Measurements from ENCODE around the gene COL6A1. TPM values are rescaled to one million over a fixed set of nuclear protein-coding genes. Genes with fewer than 3 reads are reported as not detected.

Gene COL6A1
- total and polyA plus RNA-seq, 2 of the 4 experiments (the other 2 are of a cell fraction): 173 to 1,578 TPM

- POLR2A ChIA-PET (ENCODE audit: unreplicated experiment): no interaction called here
- DNase-seq: peak; percentile 63
Observed at GRCh38 chr21:45935628-45936027, 45.9 kb upstream of the COL6A1 start.

More at GRCh38 chr21:45935628-45936027, 45.9 kb upstream of the COL6A1 start:
- Histone ChIP-seq H3K9ac (ENCODE audit: low read depth, low read length) (no peak overlapping the region), H2BK15ac (ENCODE audit: low read depth, low read length) (no peak overlapping the region), H2AFZ (replicated peaks; ENCODE audit: low read length, poor library complexity) (no peak overlapping the region), H3K4me1 (ENCODE audit: control insufficient read depth, insufficient read depth, low read length) (no peaks in the 10 kb centered on the region), H4K5ac (ENCODE audit: low read depth, low read length) (no peak overlapping the region), H3K14ac (replicated peaks; ENCODE audit: low read depth, low read length) (no peak overlapping the region), H3K27me3 (ENCODE audit: control insufficient read depth, insufficient read depth, low read length) (no peaks in the 10 kb centered on the region; the same call in 1 of the 2 replicates), H2BK5ac (ENCODE audit: low read depth, low read length, poor library complexity, severe bottlenecking) (no peak overlapping the region), H3K4me3 (ENCODE audit: insufficient read depth, low read depth, low read length) (no peak overlapping the region), H4K91ac (ENCODE audit: insufficient read depth, low read depth, low read length) (no peak overlapping the region), H2AK9ac (replicated peaks; ENCODE audit: low read depth, low read length, poor library complexity) (no peak overlapping the region), H2BK20ac (ENCODE audit: low read depth, low read length) (no peak overlapping the region), H2AK5ac (ENCODE audit: low read depth, low read length) (no peak overlapping the region), H3K56ac (ENCODE audit: extremely low read depth, insufficient read depth, low read length) (no peak overlapping the region), H4K20me1 (ENCODE audit: insufficient read depth, low read length) (no peaks in the 10 kb centered on the region), H3K79me1 (ENCODE audit: low read depth in 1 of 2, low read length in 2 of 2) (no peaks in the 10 kb centered on the region), H2BK120ac (ENCODE audit: low read depth, low read length) (no peak overlapping the region), H3K4ac (ENCODE audit: low read depth, low read length) (no peak overlapping the region), H3K4me2 (ENCODE audit: low read depth, low read length) (no peak overlapping the region), H3K36me3 (ENCODE audit: control insufficient read depth, insufficient read depth, low read length) (peaks cover 3% of the 10 kb centered on the region; the same call in 1 of the 2 replicates), H3K18ac (ENCODE audit: low read depth, low read length) (no peak overlapping the region), H3K23ac (ENCODE audit: low read depth, low read length) (no peak overlapping the region), H3K9me1 (ENCODE audit: insufficient read depth, low read length) (no peaks in the 10 kb centered on the region; the same call in 1 of the 2 replicates), H3K27ac (ENCODE audit: insufficient read depth, low read length) (no peak overlapping the region), H3K9me3 (ENCODE audit: control insufficient read depth, insufficient read depth, low read length) (peaks cover 29% of the 10 kb centered on the region), H4K8ac (ENCODE audit: low read depth in 2 of 2, low read length in 2 of 2) (no peak overlapping the region)
- dilution Hi-C loops (cut with HindIII; ENCODE audit: low sequenced_read_pairs, unreplicated experiment): no loop called here
- in situ Hi-C loops (cut with MboI; ENCODE audit: low sequenced_read_pairs): no loop called here
- no peak for TF ChIP-seq USF2 (IDR thresholded peaks at IDR 0.05; ENCODE audit: low read depth, low read length)
- TF ChIP-seq RCOR1 (IDR thresholded peaks at IDR 0.05; ENCODE audit: insufficient replicate concordance, low read length): peak; percentile 61
- ATAC-seq (ENCODE audit: low read depth): no peak
- no TSS peak for BruUV-seq (replicated peaks)
- no CpG with 5 or more reads among the region's 3 CpGs for WGBS, 2 experiments (ENCODE audit: extremely low coverage in 2 of 2, insufficient read length in 1 of 2)
- intact Hi-C loops (cut with micrococcal nuclease): no loop called here
- CTCF ChIA-PET: no interaction called here

All from IMR-90 (cell line).